ENCODE data around the gene CTSC.

CTSC gene

GRCh38 chr11:88317536-88317935 lies 20.0 kb downstream of the CTSC start:
- no peak for DNase-seq (ENCODE audit: low read depth in 2 of 2)

- DNase-seq (ENCODE audit: low read depth in 2 of 2): no peak
Measured at GRCh38 chr11:88315981-88316441, 21.5 kb downstream of the CTSC start.

GRCh38 chr11:88315015-88315414 lies 22.5 kb downstream of the CTSC start:
- DNase-seq (ENCODE audit: low read depth in 2 of 2): no peak

- DNase-seq (ENCODE audit: low read depth in 2 of 2): no peak
Measured at GRCh38 chr11:88313441-88313840, 24.1 kb downstream of the CTSC start.

- no peak for DNase-seq (ENCODE audit: low read depth in 2 of 2)
Measured at GRCh38 chr11:88312628-88313027, 24.9 kb downstream of the CTSC start.

- DNase-seq (ENCODE audit: low read depth in 2 of 2): no peak
Measured at GRCh38 chr11:88310246-88310645, 27.3 kb downstream of the CTSC start.

- no peak for DNase-seq (ENCODE audit: low read depth in 2 of 2)
Measured at GRCh38 chr11:88308576-88308975, 29.0 kb downstream of the CTSC start.

GRCh38 chr11:88307749-88308425 lies 29.6 kb downstream of the CTSC start:
- no peak for DNase-seq (ENCODE audit: low read depth in 2 of 2)

- no peak for DNase-seq (ENCODE audit: low read depth in 2 of 2)
Measured at GRCh38 chr11:88306785-88307184, 30.8 kb downstream of the CTSC start.

GRCh38 chr11:88305430-88305829 lies 32.1 kb downstream of the CTSC start:
- DNase-seq (ENCODE audit: low read depth in 2 of 2): no peak

GRCh38 chr11:88304352-88304751 lies 33.2 kb downstream of the CTSC start:
- no peak for DNase-seq (ENCODE audit: low read depth in 2 of 2)

GRCh38 chr11:88303037-88303436 lies 34.5 kb downstream of the CTSC start:
- no peak for DNase-seq (ENCODE audit: low read depth in 2 of 2)

- DNase-seq (ENCODE audit: low read depth in 2 of 2): no peak
Measured at GRCh38 chr11:88301488-88302140, 35.9 kb downstream of the CTSC start.

- no peak for DNase-seq (ENCODE audit: low read depth in 2 of 2)
Measured at GRCh38 chr11:88300888-88301487, 36.5 kb downstream of the CTSC start.

GRCh38 chr11:88297863-88298262 lies 39.7 kb downstream of the CTSC start:
- DNase-seq (ENCODE audit: low read depth in 2 of 2): no peak

GRCh38 chr11:88297421-88297820 lies 40.1 kb downstream of the CTSC start:
- DNase-seq (ENCODE audit: low read depth in 2 of 2): no peak

- DNase-seq (ENCODE audit: low read depth in 2 of 2): no peak
Measured at GRCh38 chr11:88295028-88295427, 42.5 kb downstream of the CTSC start.

GRCh38 chr11:88293931-88294330 lies 43.6 kb downstream of the CTSC start:
- DNase-seq (ENCODE audit: low read depth in 2 of 2): peak; percentile 20 to 28

GRCh38 chr11:88292171-88292843 lies 45.2 kb downstream of the CTSC start:
- DNase-seq (ENCODE audit: low read depth in 2 of 2): no peak

GRCh38 chr11:88288560-88288959 lies 49.0 kb downstream of the CTSC start:
- no peak for DNase-seq (ENCODE audit: low read depth in 2 of 2)

GRCh38 chr11:88284336-88285050 lies 53.0 kb downstream of the CTSC start:
- DNase-seq (ENCODE audit: low read depth in 2 of 2): no peak

Measured in fibroblast of skin of left quadriceps (primary cell).